NT2/D1 (cell line): ENCODE data around the gene HPCAL1.

Experiments used
- SUZ12 ChIP-seq: IDR thresholded peaks from 2 replicates; pipeline ENCODE4 v1.6.1; 2011; ENCODE audit not compliant: insufficient read length, insufficient read depth; ENCODE audit errors: extremely low read depth
- YY1 ChIP-seq: IDR thresholded peaks from 2 replicates; pipeline ENCODE4 v1.6.1; 2011; ENCODE audit not compliant: insufficient read length, insufficient read depth
- ZNF274 ChIP-seq: IDR thresholded peaks from 2 replicates; pipeline ENCODE4 v1.6.1; 2011; ENCODE audit warnings: mild to moderate bottlenecking, low read depth, low read length

DNA sequence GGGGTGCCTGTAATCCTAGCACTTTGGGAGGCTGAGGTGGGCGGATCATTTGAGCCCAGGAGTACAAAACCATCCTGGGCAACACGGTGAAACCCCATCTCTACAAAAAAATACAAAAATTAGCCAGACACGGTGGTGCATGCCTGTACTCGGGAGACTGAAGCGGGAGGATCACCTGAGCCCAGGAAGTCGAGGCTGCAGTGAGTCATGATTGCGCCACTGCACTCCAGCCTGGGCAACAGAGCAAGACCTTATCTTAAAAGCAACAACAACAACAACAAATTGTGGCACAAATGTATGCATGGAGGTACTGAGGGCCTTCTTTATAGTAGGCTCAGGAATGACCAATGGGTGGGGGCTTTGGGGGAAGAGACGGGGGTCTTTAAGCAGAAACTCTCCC lies 38.5 kb downstream of the HPCAL1 start:
- TF ChIP-seq YY1 (no peak), ZNF274 (no peak), SUZ12 (no peak)
